MCF 10A (cell line): Measurements from ENCODE around the gene ZCWPW1. TPM values are rescaled to one million over a fixed set of nuclear protein-coding genes. Genes with fewer than 3 reads are reported as not detected.
A peak's percentile ranks its signal among the peaks of the same experiment; 100 is the strongest.
"Not testable (repeated sequence)": the region's sequence is repeated elsewhere in the genome, so short reads cannot be mapped to it uniquely, and the experiment has no call there.

Experiments
- BruUV-seq: library from RNA; stranded (reverse); fragments of 400-500 nt; replicated peaks from 2 replicates; lab custom pipeline; 2021; lab: Mats Ljungman, UMichigan
- CTCF ChIA-PET: fragments of 300-600 bp; sonication (Branson Sonifier 250); formaldehyde crosslinking; extraction: SDS; loops from one replicate; lab custom pipeline; 2021; ENCODE audit warnings: antibody characterized with exemption, inconsistent platforms; lab: Yijun Ruan, JAX
- POLR2A ChIA-PET: fragments of 300-600, 350-650 bp; sonication (Branson Sonifier 250); formaldehyde crosslinking; extraction: SDS; loops from one replicate; lab custom pipeline; 2020; ENCODE audit warnings: antibody characterized with exemption, inconsistent platforms; lab: Yijun Ruan, JAX
- DNase-seq: peaks from one replicate; pipeline ENCODE4 v3.0.0-alpha.2; 2018; ENCODE audit not compliant: unreplicated experiment
- H3K27ac Mint-ChIP-seq: one replicate; pipeline ENCODE4 v1.8.0; 2022; ENCODE audit warnings: mild to moderate bottlenecking, low read depth, mixed read lengths; ENCODE audit not compliant: unreplicated experiment
- H3K27me3 Mint-ChIP-seq: one replicate; pipeline ENCODE4 v1.8.0; 2022; ENCODE audit warnings: mixed read lengths; ENCODE audit not compliant: insufficient read depth, unreplicated experiment
- H3K36me3 Mint-ChIP-seq: one replicate; pipeline ENCODE4 v1.8.0; 2022; ENCODE audit warnings: mild to moderate bottlenecking, moderate library complexity, mixed read lengths; ENCODE audit not compliant: insufficient read depth, unreplicated experiment
- H3K4me1 Mint-ChIP-seq: one replicate; pipeline ENCODE4 v1.8.0; 2022; ENCODE audit warnings: mixed read lengths; ENCODE audit not compliant: insufficient read depth, unreplicated experiment
- H3K4me3 Mint-ChIP-seq: one replicate; pipeline ENCODE4 v1.8.0; 2022; ENCODE audit warnings: mild to moderate bottlenecking, moderate library complexity, mixed read lengths; ENCODE audit not compliant: unreplicated experiment
- H3K9me3 Mint-ChIP-seq: one replicate; pipeline ENCODE4 v1.8.0; 2022; ENCODE audit warnings: mixed read lengths; ENCODE audit not compliant: unreplicated experiment
- intact Hi-C: fragments of 100-400 bp; cut with micrococcal nuclease; formaldehyde crosslinking; loops from 2 replicates; pipeline ENCODE4 v1.14.1; 2022
- total RNA-seq: library from RNA; stranded (reverse); gene quantifications from 2 replicates; pipeline ENCODE4 v1.2.3, GENCODE V29; 2022
- TF ChIP-seq, protein P1 (sequence below): fragments of 200-600 bp; IDR thresholded peaks from one replicate; pipeline ENCODE4 v1.8.0; 2022; ENCODE audit warnings: antibody characterized with exemption, mild to moderate bottlenecking; ENCODE audit not compliant: unreplicated experiment

The ZCWPW1 gene
- total RNA-seq, 1 experiment from 2014 or later = 6.5 TPM

DNA sequence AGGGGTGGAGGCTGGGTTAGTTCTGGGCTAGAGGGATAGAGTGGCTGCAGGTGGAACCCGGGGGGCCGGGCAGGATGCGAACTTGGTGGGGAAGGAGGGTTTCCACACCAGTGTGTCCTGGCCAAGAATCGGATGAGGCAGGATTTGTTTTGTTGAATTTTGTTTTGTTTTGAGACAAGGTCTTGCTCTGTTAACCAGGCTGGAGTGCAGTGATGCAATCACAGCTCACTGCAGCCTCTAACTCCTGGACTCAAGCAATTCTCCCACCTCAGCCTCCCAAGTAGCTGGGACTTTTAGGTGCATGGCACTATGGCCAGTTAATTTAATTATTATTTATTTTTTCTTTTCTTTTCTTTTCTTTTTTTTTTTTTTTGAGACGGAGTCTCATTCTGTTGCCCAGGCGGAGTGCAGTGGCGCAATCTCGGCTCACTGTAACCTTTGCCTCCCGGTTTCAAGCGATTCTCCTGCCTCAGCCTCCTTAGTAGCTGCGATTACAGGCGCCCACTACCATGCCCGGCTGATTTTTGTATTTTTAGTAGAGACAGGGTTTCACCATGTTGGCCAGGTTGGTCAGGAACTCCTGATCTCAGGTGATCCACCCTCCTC lies 20.8 kb upstream of the ZCWPW1 start:
- ChIA-PET CTCF (interaction anchor here (0.5 to 2.3 kb wide), 8 partner anchors 9 to 1349 kb away, joined by 3 to 7 read pairs (median 4); no protein-coding TSS in a partner anchor), POLR2A (interaction anchor here (0.7 to 3.1 kb wide), 4 partner anchors 13 to 33 kb away, joined by 3 to 27 read pairs (median 10); partner anchors contain the start of genes PPP1R35 and ZCWPW1)
- intact Hi-C loops = no loop called here
- TF ChIP-seq, protein P1, sequence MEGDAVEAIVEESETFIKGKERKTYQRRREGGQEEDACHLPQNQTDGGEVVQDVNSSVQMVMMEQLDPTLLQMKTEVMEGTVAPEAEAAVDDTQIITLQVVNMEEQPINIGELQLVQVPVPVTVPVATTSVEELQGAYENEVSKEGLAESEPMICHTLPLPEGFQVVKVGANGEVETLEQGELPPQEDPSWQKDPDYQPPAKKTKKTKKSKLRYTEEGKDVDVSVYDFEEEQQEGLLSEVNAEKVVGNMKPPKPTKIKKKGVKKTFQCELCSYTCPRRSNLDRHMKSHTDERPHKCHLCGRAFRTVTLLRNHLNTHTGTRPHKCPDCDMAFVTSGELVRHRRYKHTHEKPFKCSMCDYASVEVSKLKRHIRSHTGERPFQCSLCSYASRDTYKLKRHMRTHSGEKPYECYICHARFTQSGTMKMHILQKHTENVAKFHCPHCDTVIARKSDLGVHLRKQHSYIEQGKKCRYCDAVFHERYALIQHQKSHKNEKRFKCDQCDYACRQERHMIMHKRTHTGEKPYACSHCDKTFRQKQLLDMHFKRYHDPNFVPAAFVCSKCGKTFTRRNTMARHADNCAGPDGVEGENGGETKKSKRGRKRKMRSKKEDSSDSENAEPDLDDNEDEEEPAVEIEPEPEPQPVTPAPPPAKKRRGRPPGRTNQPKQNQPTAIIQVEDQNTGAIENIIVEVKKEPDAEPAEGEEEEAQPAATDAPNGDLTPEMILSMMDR = no peak
- no peak overlapping the region for H3K4me3 Mint-ChIP-seq
- no TSS peak for BruUV-seq
- H3K27ac Mint-ChIP-seq = no peak overlapping the region
- no peaks in the 10 kb centered on the region for H3K36me3 Mint-ChIP-seq
- H3K4me1 Mint-ChIP-seq = peaks cover 9% of the 10 kb centered on the region
- no peaks in the 10 kb centered on the region for H3K9me3 Mint-ChIP-seq
- no peaks in the 10 kb centered on the region for H3K27me3 Mint-ChIP-seq
- no peak for DNase-seq

DNA sequence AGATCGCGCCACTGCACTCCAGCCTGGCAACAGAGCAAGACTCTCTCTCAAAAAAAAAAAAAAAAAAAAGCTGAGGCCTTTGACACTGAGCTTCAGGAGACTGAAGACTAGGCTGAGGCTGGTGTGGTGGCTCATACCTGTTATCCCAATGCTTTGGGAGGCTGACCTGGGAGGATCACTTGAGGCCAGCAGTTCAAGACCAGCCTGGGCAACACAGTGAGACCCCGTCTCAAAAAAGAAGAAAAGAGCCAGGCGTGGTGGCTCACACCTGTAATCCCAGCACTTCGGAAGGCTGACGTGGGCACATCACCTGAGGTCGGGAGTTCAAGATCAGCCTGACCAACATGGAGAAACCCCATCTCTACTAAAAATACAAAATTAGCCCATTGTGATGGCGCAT lies 18.9 kb upstream of the ZCWPW1 start:
- H3K36me3 Mint-ChIP-seq, H3K4me3 Mint-ChIP-seq, H3K27ac Mint-ChIP-seq, DNase-seq, BruUV-seq, H3K27me3 Mint-ChIP-seq, H3K9me3 Mint-ChIP-seq, intact Hi-C loops: not testable (repeated sequence)
- peaks cover 12% of the 10 kb centered on the region for H3K4me1 Mint-ChIP-seq
- ChIA-PET CTCF (interaction anchor here (0.7 to 1.2 kb wide), 3 partner anchors 89 to 243 kb away, joined by 3 to 4 read pairs (median 3); no protein-coding TSS in a partner anchor), POLR2A (interaction anchor here (0.9 kb wide), 1 partner anchor 11 kb away, joined by 4 read pairs; the partner anchor contains the start of gene PPP1R35)

DNA sequence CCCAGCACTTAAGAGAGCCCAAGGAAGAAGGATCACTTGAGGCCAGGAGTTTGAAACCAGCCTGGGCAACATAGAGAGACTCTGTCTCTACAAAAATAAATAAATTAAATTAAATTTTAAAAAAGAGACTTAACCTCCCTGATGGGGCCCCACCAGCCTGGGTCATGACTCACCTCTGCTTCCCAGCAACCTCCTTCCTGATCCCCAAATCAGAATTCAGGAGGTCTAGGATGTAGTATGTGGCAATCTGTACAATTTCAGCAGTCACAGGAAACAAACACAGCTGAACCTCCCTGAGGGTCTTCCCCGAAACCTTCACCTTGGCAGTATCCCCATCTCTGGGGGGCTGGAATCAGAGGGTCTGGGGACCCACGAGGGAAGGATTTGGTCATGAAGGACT lies 17.5 kb upstream of the ZCWPW1 start:
- Mint-ChIP-seq H3K4me3 (no peak overlapping the region), H3K4me1 (peaks cover 12% of the 10 kb centered on the region), H3K9me3 (no peaks in the 10 kb centered on the region), H3K27ac (no peak overlapping the region), H3K27me3 (no peaks in the 10 kb centered on the region), H3K36me3 (no peaks in the 10 kb centered on the region)
- TF ChIP-seq, protein P1 = no peak
- DNase-seq = peak; percentile 61
- CTCF ChIA-PET = interaction anchor here (0.7 to 1.2 kb wide), 3 partner anchors 17 to 259 kb away, joined by 3 read pairs; partner anchors contain the start of gene ZCWPW1
- POLR2A ChIA-PET = interaction anchor here (3.2 kb wide), 1 partner anchor 17 kb away, joined by 17 read pairs; the partner anchor contains the start of genes MEPCE and ZCWPW1
- intact Hi-C loops = no loop called here
- BruUV-seq = no TSS peak

DNA sequence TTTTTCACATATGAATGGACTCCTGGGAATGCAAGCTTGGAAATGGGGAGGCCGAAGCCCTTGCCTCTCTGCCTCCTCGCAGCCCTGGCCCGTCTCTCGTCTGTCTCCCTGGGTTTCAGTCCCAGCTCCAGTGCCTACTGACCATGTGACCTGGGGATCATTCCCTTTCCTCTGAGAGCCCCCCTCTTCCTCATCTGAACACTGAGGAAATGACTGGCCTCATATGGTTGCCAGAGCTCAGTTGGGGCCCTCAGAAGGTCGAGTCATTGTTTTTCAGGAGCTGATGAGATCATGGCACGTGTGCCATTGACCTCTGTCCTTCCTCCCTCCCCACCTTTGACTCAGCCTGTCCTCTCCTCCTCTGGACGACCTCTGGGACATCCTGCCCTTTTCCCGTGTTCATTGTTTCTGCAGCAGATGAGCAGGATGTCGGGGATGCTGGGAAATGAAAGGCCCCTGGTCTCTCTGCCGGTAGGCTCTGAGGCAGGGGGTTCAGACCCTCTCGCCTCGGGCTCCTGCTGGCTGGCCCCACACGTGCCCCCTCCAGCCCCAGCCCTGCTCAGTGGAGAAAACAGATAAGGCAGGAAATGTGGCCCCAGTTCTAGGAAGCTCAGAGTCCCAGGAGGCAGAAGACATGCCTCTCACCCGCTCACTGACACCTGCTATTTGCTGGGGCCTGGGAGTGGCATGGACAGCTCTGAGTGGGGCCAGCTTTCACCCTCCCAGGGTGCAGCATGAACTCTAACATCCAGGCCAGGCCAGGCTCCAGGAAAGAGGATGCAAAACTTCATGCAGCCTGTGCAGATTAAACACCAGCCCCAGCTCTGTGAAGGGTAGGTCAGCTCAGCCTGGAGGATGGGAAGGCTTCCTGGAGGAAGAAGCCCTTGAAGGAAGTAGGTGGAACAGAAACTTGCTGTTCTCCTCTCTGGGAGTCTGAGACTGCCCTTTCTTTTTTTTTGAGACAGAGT lies 16.1 kb upstream of the ZCWPW1 start:
- TF ChIP-seq, protein P1 = no peak
- no peaks in the 10 kb centered on the region for H3K9me3 Mint-ChIP-seq
- no peak overlapping the region for H3K4me3 Mint-ChIP-seq
- intact Hi-C loops = no loop called here
- no TSS peak for BruUV-seq
- CTCF ChIA-PET = interaction anchor here (0.6 to 1.2 kb wide), 3 partner anchors 248 to 747 kb away, joined by 3 read pairs; no protein-coding TSS in a partner anchor
- DNase-seq = peak; percentile 45
- no peak overlapping the region for H3K27ac Mint-ChIP-seq
- H3K36me3 Mint-ChIP-seq = no peaks in the 10 kb centered on the region
- H3K4me1 Mint-ChIP-seq = peaks cover 12% of the 10 kb centered on the region
- POLR2A ChIA-PET = interaction anchor here (1.0 to 3.2 kb wide), 3 partner anchors 8 to 34 kb away, joined by 3 to 17 read pairs (median 4); partner anchors contain the start of genes MEPCE, PPP1R35, TSC22D4 and ZCWPW1
- no peaks in the 10 kb centered on the region for H3K27me3 Mint-ChIP-seq
